HL-60 (cell line): ENCODE measurements around the gene AIFM2.

Experiments
- CTCF ChIP-seq: IDR thresholded peaks from one replicate; pipeline ENCODE4 v1.5.1; 2011; ENCODE audit warnings: low read length, control low read depth, inconsistent platforms; ENCODE audit not compliant: insufficient read depth
- REST ChIP-seq: IDR thresholded peaks from 2 replicates; pipeline ENCODE4 v1.6.1; 2012; ENCODE audit warnings: low read depth; ENCODE audit not compliant: insufficient replicate concordance

DNA sequence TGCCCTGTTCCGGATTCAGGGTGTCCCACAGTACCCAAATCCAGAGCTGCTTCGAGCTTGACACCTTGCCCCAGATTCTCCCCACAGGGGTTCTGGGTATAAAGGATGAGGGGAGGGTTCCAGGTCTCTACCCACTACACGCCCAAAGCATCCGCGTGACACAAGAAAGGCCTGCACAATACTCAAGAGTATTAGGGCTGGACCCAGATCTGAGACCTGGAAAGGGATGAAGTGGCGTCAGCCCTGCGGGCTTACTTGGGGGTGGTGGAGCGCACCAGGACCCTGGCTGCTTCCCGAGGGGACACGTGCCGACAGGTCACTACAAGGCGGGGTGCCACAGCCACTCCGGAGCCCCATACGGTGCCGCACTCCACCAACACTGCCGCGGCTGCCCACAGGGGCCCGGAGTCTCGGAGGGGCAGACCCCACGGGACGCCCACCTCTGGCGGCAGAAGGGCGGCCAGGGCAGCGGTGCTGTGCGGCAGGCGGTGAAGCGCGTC is 12.6 kb upstream of the AIFM2 start:
- no peak for TF ChIP-seq CTCF
- TF ChIP-seq REST = no peak
